H1 (cell line): Measurements from ENCODE around the gene P3H3. TPM values are rescaled to one million over a fixed set of nuclear protein-coding genes. Genes with fewer than 3 reads are reported as not detected.

Experiments used
- ASH2L ChIP-seq: fragments of 200-600, 300-600 bp; sonication (generic); IDR thresholded peaks from one replicate; pipeline ENCODE4 v1.7.1; 2017; ENCODE audit warnings: low read length
- CHD1 ChIP-seq: IDR thresholded peaks from 2 replicates; pipeline ENCODE4 v1.6.1; 2012; ENCODE audit warnings: low read depth, low read length, improper control_type of control experiment
- SAP30 ChIP-seq: fragments of 300-600 bp; sonication (generic); IDR thresholded peaks from 2 replicates; pipeline ENCODE4 v1.7.1; 2012; ENCODE audit warnings: low read length, moderate library complexity, mild to moderate bottlenecking, inconsistent platforms; ENCODE audit not compliant: insufficient read depth, insufficient replicate concordance
- SUZ12 ChIP-seq: fragments of 200-600 bp; sonication (generic); IDR thresholded peaks from 2 replicates; pipeline ENCODE4 v1.6.1; 2012; ENCODE audit warnings: mild to moderate bottlenecking, inconsistent platforms, low read length, moderate library complexity, mixed read lengths
- polyA plus RNA-seq, 7 experiments: library from polyadenylated mRNA; depleted of rRNA in 3 of 7; stranded (reverse) in 5 of 7; unstranded in 2 of 7; fragments of >200 nt in 5 of 7; fragments of 200-250 nt in 2 of 7; gene quantifications; 1 replicate in 5 of 7; 2 replicates in 1 of 7; 4 replicates in 1 of 7; pipeline versions ENCODE4 v1.2.1 to v1.2.3, GENCODE V29; 2011 to 2013; ENCODE audit warnings: missing spikeins in 2 of 7, mixed read lengths in 2 of 7
- total RNA-seq: library from RNA; stranded (reverse); fragmentation: NEBNext Ultra II Directional; extraction: Animal tissue kit (Norgen Biotek cat#: 25700); gene quantifications from 2 replicates; pipeline ENCODE4 v1.2.1, GENCODE V29; 2021
- TF ChIP-seq, protein P1 (sequence below): fragments of 300-600 bp; sonication (generic); IDR thresholded peaks from 2 replicates; pipeline ENCODE4 v1.7.1; 2012; ENCODE audit warnings: low read length, moderate library complexity, mild to moderate bottlenecking, inconsistent platforms; ENCODE audit not compliant: insufficient replicate concordance

P3H3 gene
- total and polyA plus RNA-seq, 2 of the 8 experiments (the other 6 are each of a cell fraction or from before 2014, with no cell fraction given) = 22.9 to 43.5 TPM

DNA sequence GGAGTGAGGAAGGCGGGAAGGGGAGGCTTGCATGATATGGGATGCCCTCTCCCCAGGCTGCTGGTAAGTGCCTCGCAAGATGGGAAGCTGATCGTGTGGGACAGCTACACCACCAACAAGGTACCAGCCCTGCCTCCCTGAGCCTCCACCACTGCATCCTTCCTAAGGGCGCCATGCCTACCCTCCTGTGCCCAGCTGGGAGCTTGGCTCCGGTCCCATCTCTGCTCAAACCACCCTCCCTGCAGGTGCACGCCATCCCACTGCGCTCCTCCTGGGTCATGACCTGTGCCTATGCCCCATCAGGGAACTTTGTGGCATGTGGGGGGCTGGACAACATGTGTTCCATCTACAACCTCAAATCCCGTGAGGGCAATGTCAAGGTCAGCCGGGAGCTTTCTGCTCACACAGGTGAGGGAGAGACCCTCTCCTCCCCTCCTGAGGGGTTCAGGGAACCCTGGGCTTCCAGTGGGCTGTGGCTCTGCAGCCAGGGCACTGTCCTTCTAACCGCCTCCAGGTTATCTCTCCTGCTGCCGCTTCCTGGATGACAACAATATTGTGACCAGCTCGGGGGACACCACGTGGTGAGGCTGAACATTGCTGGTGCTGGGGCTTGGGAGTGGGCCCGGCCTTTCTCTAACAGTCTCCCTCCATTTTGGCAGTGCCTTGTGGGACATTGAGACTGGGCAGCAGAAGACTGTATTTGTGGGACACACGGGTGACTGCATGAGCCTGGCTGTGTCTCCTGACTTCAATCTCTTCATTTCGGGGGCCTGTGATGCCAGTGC is 15.1 kb downstream of the P3H3 start (continued):
- TF ChIP-seq, protein P1, sequence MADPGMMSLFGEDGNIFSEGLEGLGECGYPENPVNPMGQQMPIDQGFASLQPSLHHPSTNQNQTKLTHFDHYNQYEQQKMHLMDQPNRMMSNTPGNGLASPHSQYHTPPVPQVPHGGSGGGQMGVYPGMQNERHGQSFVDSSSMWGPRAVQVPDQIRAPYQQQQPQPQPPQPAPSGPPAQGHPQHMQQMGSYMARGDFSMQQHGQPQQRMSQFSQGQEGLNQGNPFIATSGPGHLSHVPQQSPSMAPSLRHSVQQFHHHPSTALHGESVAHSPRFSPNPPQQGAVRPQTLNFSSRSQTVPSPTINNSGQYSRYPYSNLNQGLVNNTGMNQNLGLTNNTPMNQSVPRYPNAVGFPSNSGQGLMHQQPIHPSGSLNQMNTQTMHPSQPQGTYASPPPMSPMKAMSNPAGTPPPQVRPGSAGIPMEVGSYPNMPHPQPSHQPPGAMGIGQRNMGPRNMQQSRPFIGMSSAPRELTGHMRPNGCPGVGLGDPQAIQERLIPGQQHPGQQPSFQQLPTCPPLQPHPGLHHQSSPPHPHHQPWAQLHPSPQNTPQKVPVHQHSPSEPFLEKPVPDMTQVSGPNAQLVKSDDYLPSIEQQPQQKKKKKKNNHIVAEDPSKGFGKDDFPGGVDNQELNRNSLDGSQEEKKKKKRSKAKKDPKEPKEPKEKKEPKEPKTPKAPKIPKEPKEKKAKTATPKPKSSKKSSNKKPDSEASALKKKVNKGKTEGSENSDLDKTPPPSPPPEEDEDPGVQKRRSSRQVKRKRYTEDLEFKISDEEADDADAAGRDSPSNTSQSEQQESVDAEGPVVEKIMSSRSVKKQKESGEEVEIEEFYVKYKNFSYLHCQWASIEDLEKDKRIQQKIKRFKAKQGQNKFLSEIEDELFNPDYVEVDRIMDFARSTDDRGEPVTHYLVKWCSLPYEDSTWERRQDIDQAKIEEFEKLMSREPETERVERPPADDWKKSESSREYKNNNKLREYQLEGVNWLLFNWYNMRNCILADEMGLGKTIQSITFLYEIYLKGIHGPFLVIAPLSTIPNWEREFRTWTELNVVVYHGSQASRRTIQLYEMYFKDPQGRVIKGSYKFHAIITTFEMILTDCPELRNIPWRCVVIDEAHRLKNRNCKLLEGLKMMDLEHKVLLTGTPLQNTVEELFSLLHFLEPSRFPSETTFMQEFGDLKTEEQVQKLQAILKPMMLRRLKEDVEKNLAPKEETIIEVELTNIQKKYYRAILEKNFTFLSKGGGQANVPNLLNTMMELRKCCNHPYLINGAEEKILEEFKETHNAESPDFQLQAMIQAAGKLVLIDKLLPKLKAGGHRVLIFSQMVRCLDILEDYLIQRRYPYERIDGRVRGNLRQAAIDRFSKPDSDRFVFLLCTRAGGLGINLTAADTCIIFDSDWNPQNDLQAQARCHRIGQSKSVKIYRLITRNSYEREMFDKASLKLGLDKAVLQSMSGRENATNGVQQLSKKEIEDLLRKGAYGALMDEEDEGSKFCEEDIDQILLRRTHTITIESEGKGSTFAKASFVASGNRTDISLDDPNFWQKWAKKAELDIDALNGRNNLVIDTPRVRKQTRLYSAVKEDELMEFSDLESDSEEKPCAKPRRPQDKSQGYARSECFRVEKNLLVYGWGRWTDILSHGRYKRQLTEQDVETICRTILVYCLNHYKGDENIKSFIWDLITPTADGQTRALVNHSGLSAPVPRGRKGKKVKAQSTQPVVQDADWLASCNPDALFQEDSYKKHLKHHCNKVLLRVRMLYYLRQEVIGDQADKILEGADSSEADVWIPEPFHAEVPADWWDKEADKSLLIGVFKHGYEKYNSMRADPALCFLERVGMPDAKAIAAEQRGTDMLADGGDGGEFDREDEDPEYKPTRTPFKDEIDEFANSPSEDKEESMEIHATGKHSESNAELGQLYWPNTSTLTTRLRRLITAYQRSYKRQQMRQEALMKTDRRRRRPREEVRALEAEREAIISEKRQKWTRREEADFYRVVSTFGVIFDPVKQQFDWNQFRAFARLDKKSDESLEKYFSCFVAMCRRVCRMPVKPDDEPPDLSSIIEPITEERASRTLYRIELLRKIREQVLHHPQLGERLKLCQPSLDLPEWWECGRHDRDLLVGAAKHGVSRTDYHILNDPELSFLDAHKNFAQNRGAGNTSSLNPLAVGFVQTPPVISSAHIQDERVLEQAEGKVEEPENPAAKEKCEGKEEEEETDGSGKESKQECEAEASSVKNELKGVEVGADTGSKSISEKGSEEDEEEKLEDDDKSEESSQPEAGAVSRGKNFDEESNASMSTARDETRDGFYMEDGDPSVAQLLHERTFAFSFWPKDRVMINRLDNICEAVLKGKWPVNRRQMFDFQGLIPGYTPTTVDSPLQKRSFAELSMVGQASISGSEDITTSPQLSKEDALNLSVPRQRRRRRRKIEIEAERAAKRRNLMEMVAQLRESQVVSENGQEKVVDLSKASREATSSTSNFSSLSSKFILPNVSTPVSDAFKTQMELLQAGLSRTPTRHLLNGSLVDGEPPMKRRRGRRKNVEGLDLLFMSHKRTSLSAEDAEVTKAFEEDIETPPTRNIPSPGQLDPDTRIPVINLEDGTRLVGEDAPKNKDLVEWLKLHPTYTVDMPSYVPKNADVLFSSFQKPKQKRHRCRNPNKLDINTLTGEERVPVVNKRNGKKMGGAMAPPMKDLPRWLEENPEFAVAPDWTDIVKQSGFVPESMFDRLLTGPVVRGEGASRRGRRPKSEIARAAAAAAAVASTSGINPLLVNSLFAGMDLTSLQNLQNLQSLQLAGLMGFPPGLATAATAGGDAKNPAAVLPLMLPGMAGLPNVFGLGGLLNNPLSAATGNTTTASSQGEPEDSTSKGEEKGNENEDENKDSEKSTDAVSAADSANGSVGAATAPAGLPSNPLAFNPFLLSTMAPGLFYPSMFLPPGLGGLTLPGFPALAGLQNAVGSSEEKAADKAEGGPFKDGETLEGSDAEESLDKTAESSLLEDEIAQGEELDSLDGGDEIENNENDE = no peak
- TF ChIP-seq CHD1 = no peak
- TF ChIP-seq SUZ12 = no peak
- no peak for TF ChIP-seq SAP30
- no peak for TF ChIP-seq ASH2L
